Keratinocyte (primary cell): ENCODE data around the gene FAM83C. TPM values are rescaled to one million over a fixed set of nuclear protein-coding genes. Genes with fewer than 3 reads are reported as not detected.

Experiments
- DNase-seq: peaks from one replicate; pipeline ENCODE4 v3.0.0-alpha.2; 2011; ENCODE audit warnings: low read depth, missing footprints, low spot score
- FAIRE-seq: peaks from 2 replicates; lab custom pipeline; 2011; peaks lifted over from hg19 to GRCh38; lab: Jason Lieb, UNC
- H2AFZ ChIP-seq: 2 replicates; pipeline ENCODE4 v1.6.0; 2012; ENCODE audit warnings: low read length, control low read depth, inconsistent platforms; ENCODE audit not compliant: control insufficient read depth
- H3K27ac ChIP-seq: 2 replicates; pipeline ENCODE4 v1.5.1; 2011; ENCODE audit warnings: low read length; ENCODE audit not compliant: control insufficient read depth, insufficient read depth
- H3K27me3 ChIP-seq: 3 replicates; pipeline ENCODE4 v1.6.0; 2011; ENCODE audit warnings: low read length; ENCODE audit not compliant: control insufficient read depth, insufficient read depth; ENCODE audit errors: extremely low read depth
- H3K36me3 ChIP-seq, 2 experiments: 2 replicates in 1 of 2; 3 replicates in 1 of 2; pipeline ENCODE4 v1.5.1; 2011; ENCODE audit warnings: low read length in 2 of 2, mild to moderate bottlenecking in 1 of 2; ENCODE audit not compliant: control insufficient read depth in 2 of 2, insufficient read depth in 2 of 2; ENCODE audit errors: extremely low read depth in 1 of 2
- H3K4me1 ChIP-seq: 3 replicates; pipeline ENCODE4 v1.5.1; 2011; ENCODE audit warnings: low read length; ENCODE audit not compliant: control insufficient read depth, insufficient read depth; ENCODE audit errors: extremely low read depth
- H3K4me2 ChIP-seq: 3 replicates; pipeline ENCODE4 v1.6.0; 2011; ENCODE audit warnings: low read depth, low read length; ENCODE audit not compliant: control insufficient read depth, insufficient read depth; ENCODE audit errors: extremely low read depth
- H3K4me3 ChIP-seq, 3 experiments: fragments of 200-600 bp in 1 of 3; sonication (generic) in 1 of 3; 2 replicates in 2 of 3; 3 replicates in 1 of 3; pipeline ENCODE4 v1.5.1; 2011 to 2016; ENCODE audit warnings: low read length in 3 of 3, mild to moderate bottlenecking in 3 of 3, control low read depth in 2 of 3, inconsistent platforms in 1 of 3, low read depth in 1 of 3, mixed read lengths in 1 of 3, mixed run types in 1 of 3, moderate library complexity in 1 of 3; ENCODE audit not compliant: control insufficient read depth in 2 of 3, insufficient read depth in 2 of 3; ENCODE audit errors: extremely low read depth in 1 of 3
- H3K79me2 ChIP-seq: 2 replicates; pipeline ENCODE4 v1.6.0; 2012; ENCODE audit warnings: low read length; ENCODE audit not compliant: control insufficient read depth, insufficient read depth
- H3K9ac ChIP-seq: 3 replicates; pipeline ENCODE4 v1.6.0; 2011; ENCODE audit warnings: low read length; ENCODE audit not compliant: control insufficient read depth, insufficient read depth; ENCODE audit errors: extremely low read depth
- H3K9me1 ChIP-seq: 3 replicates; pipeline ENCODE4 v1.6.0; 2011; ENCODE audit warnings: low read length; ENCODE audit not compliant: control insufficient read depth, insufficient read depth; ENCODE audit errors: extremely low read depth
- H3K9me3 ChIP-seq: 2 replicates; pipeline ENCODE4 v1.5.1; 2012; ENCODE audit warnings: low read depth, low read length; ENCODE audit not compliant: control insufficient read depth
- H4K20me1 ChIP-seq: 3 replicates; pipeline ENCODE4 v1.6.0; 2011; ENCODE audit warnings: low read length; ENCODE audit not compliant: control insufficient read depth, insufficient read depth; ENCODE audit errors: extremely low read depth
- CTCF ChIP-seq, 3 experiments: IDR thresholded peaks in 1 of 3; conservative IDR thresholded peaks in 1 of 3; optimal IDR thresholded peaks in 1 of 3; 2 replicates in 2 of 3; 3 replicates in 1 of 3; pipeline versions ENCODE3 to v1.5.1; 2011; ENCODE audit warnings: low read length in 3 of 3, mild to moderate bottlenecking in 3 of 3, moderate library complexity in 2 of 3, control low read depth in 1 of 3, inconsistent platforms in 1 of 3; ENCODE audit not compliant: insufficient read depth in 2 of 3; ENCODE audit errors: extremely low read depth in 1 of 3
- EZH2 ChIP-seq: IDR thresholded peaks from one replicate; pipeline ENCODE4 v1.6.1; 2012; ENCODE audit warnings: inconsistent platforms, mild to moderate bottlenecking, low read length, moderate library complexity
- dilution Hi-C: fragments of 300-500 bp; cut with MboI; formaldehyde crosslinking; loops from one replicate; pipeline ENCODE4 v1.7.0; 2020; ENCODE audit warnings: low sequenced_read_pairs; ENCODE audit not compliant: extremely low pct_ligation_motif_present
- polyA plus RNA-seq, 5 experiments: library from polyadenylated mRNA; depleted of rRNA in 3 of 5; stranded (reverse) in 3 of 5; stranded (forward) in 1 of 5; unstranded in 1 of 5; fragments of >200 nt; gene quantifications; 1 replicate in 1 of 5; 2 replicates in 3 of 5; 3 replicates in 1 of 5; pipeline versions ENCODE4 v1.2.1 to v1.2.3, GENCODE V29; 2011 to 2012; ENCODE audit warnings: missing spikeins in 2 of 5, low read depth in 1 of 5, low replicate concordance in 1 of 5

Gene FAM83C
- polyA plus RNA-seq, 1 donor (not counting 4 experiments of a cell fraction or from before 2014, with no cell fraction given) = 12.4 TPM

GRCh38 chr20:35280523-35280922 is 11.7 kb downstream of the FAM83C start:
- no peak for FAIRE-seq
- TF ChIP-seq CTCF (optimal IDR thresholded peaks at IDR 0.05 in 1 of 3, IDR thresholded peaks at IDR 0.05 in 1 of 3, conservative IDR thresholded peaks at IDR 0.05 in 1 of 3; ENCODE audit: extremely low read depth in 1 of 3, insufficient read depth in 2 of 3, low read length in 3 of 3) (no peak), EZH2 (no peak)
- peak overlapping the region; percentile 65 for H3K27ac ChIP-seq
- H3K4me3 ChIP-seq = no peak overlapping the region
- no peak overlapping the region for H3K9ac ChIP-seq
- no peak overlapping the region for H2AFZ ChIP-seq
- peaks cover 50% of the 10 kb centered on the region for H3K79me2 ChIP-seq
- no peaks in the 10 kb centered on the region for H3K27me3 ChIP-seq
- no peaks in the 10 kb centered on the region for H3K9me3 ChIP-seq
- H3K4me1 ChIP-seq = peaks cover 47% of the 10 kb centered on the region
- H4K20me1 ChIP-seq = peaks cover 6% of the 10 kb centered on the region
- no peak overlapping the region for H3K4me2 ChIP-seq
- DNase-seq = no peak
- peaks cover 23 to 67% of the 10 kb centered on the region in 2 experiments for H3K36me3 ChIP-seq
- H3K9me1 ChIP-seq = peaks cover 2% of the 10 kb centered on the region
- dilution Hi-C loops = no loop called here

- Histone ChIP-seq H3K4me2 (peak overlapping the region; percentile 59), H4K20me1 (peaks cover 6% of the 10 kb centered on the region), H3K4me1 (peaks cover 40% of the 10 kb centered on the region), H3K27me3 (no peaks in the 10 kb centered on the region), H3K27ac (peak overlapping the region; percentile 65), H3K9ac (peak overlapping the region; percentile 30), H3K36me3 (peaks cover 26 to 75% of the 10 kb centered on the region in 2 experiments), H3K9me3 (no peaks in the 10 kb centered on the region), H2AFZ (no peak overlapping the region), H3K79me2 (peaks cover 48% of the 10 kb centered on the region), H3K9me1 (peaks cover 2% of the 10 kb centered on the region), H3K4me3 (peak overlapping the region in 1 of 3 experiments; percentile 2)
- DNase-seq = peak; percentile 41
- TF ChIP-seq CTCF (optimal IDR thresholded peaks at IDR 0.05 in 1 of 3, IDR thresholded peaks at IDR 0.05 in 1 of 3, conservative IDR thresholded peaks at IDR 0.05 in 1 of 3; ENCODE audit: extremely low read depth in 1 of 3, insufficient read depth in 2 of 3, low read length in 3 of 3) (no peak), EZH2 (no peak)
- peak; percentile 60 for FAIRE-seq
- dilution Hi-C loops = no loop called here
Observed at GRCh38 chr20:35279533-35280174, 12.6 kb downstream of the FAM83C start.
